A549 treated with AZD9567 at 1 μM for 4 hours (cell line): ENCODE data around the gene FAM219A. TPM values are rescaled to one million over a fixed set of nuclear protein-coding genes. Genes with fewer than 3 reads are reported as not detected.

ENCODE experiments used
- total RNA-seq: library from RNA; stranded (reverse); fragments of 200-300 nt; extraction: Qiagen RNA extraction; gene quantifications from 5 replicates; pipeline ENCODE4 v1.2.3, GENCODE V29; 2022; ENCODE audit not compliant: insufficient read depth

Gene FAM219A
- 17.4 to 19.1 TPM (median 18.6 TPM) in 5 replicates for total RNA-seq

GRCh38 chr9:34458013-34458958, at the start of gene FAM219A, which contains the start of gene DNAI1:
Gene FAM219A (minus strand): TSS chr9:34458570. CDS start chr9:34458263, 307 bp downstream.
Gene DNAI1 (plus strand): TSS chr9:34458805. CDS start chr9:34459006, 201 bp downstream.

GRCh38 chr9:34376596-34377403, 81.6 kb downstream of the FAM219A start, which contains the start of gene MYORG:
Gene MYORG (minus strand): TSS chr9:34376898. CDS start chr9:34372943, 3,955 bp downstream.

Other genes with a start within 250 kb of the FAM219A start
- gene KIF24, start 129.3 kb downstream of the FAM219A start, total RNA-seq, result 3.2 to 3.4 TPM (median 3.3 TPM) in 5 replicates
- 21.4 to 31.2 TPM (median 24.1 TPM) in 5 replicates for gene NUDT2, start 129.0 kb downstream of the FAM219A start, total RNA-seq
- 4.7 to 6.7 TPM (median 5.9 TPM) in 5 replicates for gene MYORG, start 81.7 kb downstream of the FAM219A start, total RNA-seq
- gene DNAI1, start 235 bp upstream of the FAM219A start, total RNA-seq, result 0.07 to 0.78 TPM (median 0.26 TPM) in 5 replicates
- 1.9 to 2.3 TPM (median 2.0 TPM) in 4 of 5 replicates, not detected in the other for gene ENHO, start 64.4 kb upstream of the FAM219A start, total RNA-seq
- 0.03 to 0.21 TPM (median 0.16 TPM) in 4 of 5 replicates, not detected in the other for gene CNTFR, start 131.2 kb upstream of the FAM219A start, total RNA-seq
- gene RPP25L, start 153.5 kb upstream of the FAM219A start, total RNA-seq, result 34.7 to 48.6 TPM (median 45.6 TPM) in 5 replicates
- gene DCTN3, start 161.9 kb upstream of the FAM219A start, total RNA-seq, result 110 to 122 TPM (median 111 TPM) in 5 replicates
- gene ARID3C, start 170.5 kb upstream of the FAM219A start, total RNA-seq, result 0.14 to 0.35 TPM (median 0.25 TPM) in 4 of 5 replicates, not detected in the other
- gene SIGMAR1, start 179.2 kb upstream of the FAM219A start, total RNA-seq, result 169 to 208 TPM (median 204 TPM) in 5 replicates
- 17.9 to 23.3 TPM (median 20.5 TPM) in 5 replicates for gene GALT, start 188.1 kb upstream of the FAM219A start, total RNA-seq
- 6.2 to 8.2 TPM (median 6.9 TPM) in 5 replicates for gene IL11RA, start 193.6 kb upstream of the FAM219A start, total RNA-seq
- 0.22 to 0.24 TPM (median 0.22 TPM) in 3 of 5 replicates, not detected in the others for gene CCL27, start 204.1 kb upstream of the FAM219A start, total RNA-seq
- not detected in 5 replicates for gene CCL19, start 232.7 kb upstream of the FAM219A start, total RNA-seq